K562 (cell line): ENCODE measurements around the gene TIMP1. TPM values are rescaled to one million over a fixed set of nuclear protein-coding genes. Genes with fewer than 3 reads are reported as not detected.

Experiments
- ATAC-seq: fragments of 200-7000 bp; cut with Tn5 transposase; 3 replicates; pipeline ENCODE4 v1.9.1; 2020; ENCODE audit warnings: moderate library complexity
- BruUV-seq: library from RNA; stranded (reverse); fragments of 400-500 nt; replicated peaks from 2 replicates; lab custom pipeline; 2021; lab: Mats Ljungman, UMichigan
- CTCF ChIA-PET: fragments of 300-600 bp; formaldehyde crosslinking; extraction: SDS; loops from one replicate; lab custom pipeline; 2021; ENCODE audit warnings: low intra/inter-chr PET ratio; lab: Yijun Ruan, JAX
- POLR2A ChIA-PET: fragments of 300-600, 350-650 bp; sonication (Branson Sonifier 250); formaldehyde crosslinking; extraction: SDS; loops from one replicate; lab custom pipeline; 2021; ENCODE audit warnings: antibody characterized with exemption, inconsistent platforms; lab: Yijun Ruan, JAX
- DNase-seq, 4 experiments: peaks; one replicate each; pipeline versions ENCODE4 v3.0.0 to v3.0.0-alpha.2; 2011 to 2018; ENCODE audit warnings: low spot score in 3 of 4, mixed read lengths in 3 of 4; ENCODE audit errors: extremely low read depth in 1 of 4
- FAIRE-seq: peaks from 2 replicates; lab custom pipeline; 2011; peaks lifted over from hg19 to GRCh38; lab: Jason Lieb, UNC
- H2AFZ ChIP-seq: 2 replicates; pipeline ENCODE4 v1.6.0; 2011; ENCODE audit warnings: low read depth, low read length, control low read depth, inconsistent platforms
- H3K27ac ChIP-seq: fragments of 200-600 bp; 3 replicates; pipeline ENCODE4 v1.8.0; 2011; ENCODE audit warnings: low read depth, mild to moderate bottlenecking, control low read depth, inconsistent platforms, low read length, moderate library complexity, mixed read lengths; ENCODE audit errors: extremely low read depth
- H3K27me3 ChIP-seq, 2 experiments: fragments of 300-600 bp in 1 of 2; 2 replicates in 1 of 2; 3 replicates in 1 of 2; pipeline versions ENCODE4 v1.6.0 to v1.8.0; 2011; ENCODE audit warnings: inconsistent platforms in 2 of 2, low read length in 2 of 2, mild to moderate bottlenecking in 1 of 2, mixed read lengths in 1 of 2, moderate library complexity in 1 of 2; ENCODE audit not compliant: control insufficient read depth in 2 of 2, insufficient read depth in 2 of 2
- H3K36me3 ChIP-seq: fragments of 300-600 bp; 3 replicates; pipeline ENCODE4 v1.8.0; 2011; ENCODE audit warnings: mild to moderate bottlenecking, low read length, inconsistent platforms; ENCODE audit not compliant: control insufficient read depth, insufficient read depth
- H3K4me1 ChIP-seq, 2 experiments: fragments of 200-600 bp in 1 of 2; replicated peaks in 1 of 2; 2 replicates in 1 of 2; 3 replicates in 1 of 2; pipeline versions ENCODE4 v1.5.1 to v1.8.0; 2011; ENCODE audit warnings: inconsistent platforms in 2 of 2, low read length in 2 of 2, mild to moderate bottlenecking in 1 of 2, mixed read lengths in 1 of 2, moderate library complexity in 1 of 2; ENCODE audit not compliant: control insufficient read depth in 2 of 2, insufficient read depth in 2 of 2
- H3K4me2 ChIP-seq: 2 replicates; pipeline ENCODE4 v1.6.1; 2011; ENCODE audit warnings: low read length, control low read depth, inconsistent platforms, mixed read lengths; ENCODE audit not compliant: insufficient read depth
- H3K4me3 ChIP-seq: fragments of 200-600 bp; sonication (generic), shearing (Covaris generic); 2 replicates; pipeline ENCODE4 v1.5.1; 2016; ENCODE audit warnings: control low read depth, inconsistent platforms
- H3K79me2 ChIP-seq: fragments of 200-600 bp; 3 replicates; pipeline ENCODE4 v1.8.0; 2011; ENCODE audit warnings: low read length, inconsistent platforms; ENCODE audit not compliant: control insufficient read depth, insufficient read depth
- H3K9ac ChIP-seq, 2 experiments: 2 replicates each; pipeline versions ENCODE4 v1.6.0 to v1.6.1; 2011; ENCODE audit warnings: low read depth in 2 of 2, low read length in 2 of 2, control low read depth in 1 of 2, inconsistent platforms in 1 of 2, mild to moderate bottlenecking in 1 of 2, mixed read lengths in 1 of 2; ENCODE audit not compliant: insufficient read depth in 1 of 2
- H3K9me1 ChIP-seq: one replicate; pipeline ENCODE4 v1.6.0; 2011; ENCODE audit warnings: inconsistent platforms, mild to moderate bottlenecking, low read length, moderate library complexity; ENCODE audit not compliant: control insufficient read depth, insufficient read depth
- H3K9me3 ChIP-seq: replicated peaks from 2 replicates; pipeline ENCODE4 v1.5.1; 2011; ENCODE audit warnings: low read depth, low read length, inconsistent platforms; ENCODE audit not compliant: control insufficient read depth, insufficient read depth
- H4K20me1 ChIP-seq: replicated peaks from 2 replicates; pipeline ENCODE4 v1.6.1; 2011; ENCODE audit warnings: low read length, inconsistent platforms, mixed read lengths; ENCODE audit not compliant: control insufficient read depth, insufficient read depth
- BRF1 ChIP-seq: IDR thresholded peaks from 3 replicates; pipeline ENCODE4 v1.6.1; 2011; ENCODE audit warnings: borderline replicate concordance, mild to moderate bottlenecking; ENCODE audit not compliant: insufficient read length; ENCODE audit errors: extremely low read depth
- CTCF ChIP-seq, 3 experiments: IDR thresholded peaks in 2 of 3; conservative IDR thresholded peaks in 1 of 3; 2 replicates each; pipeline ENCODE4 v1.5.1; 2011 to 2012; ENCODE audit warnings: low read length in 3 of 3, mild to moderate bottlenecking in 3 of 3, control low read depth in 2 of 3, improper control_type of control experiment in 1 of 3, inconsistent platforms in 1 of 3, low read depth in 1 of 3, mixed read lengths in 1 of 3, moderate library complexity in 1 of 3; ENCODE audit not compliant: insufficient read depth in 2 of 3
- NR4A1 ChIP-seq, 2 experiments: fragments of 250-450 bp in 1 of 2; fragments of 450-650 bp in 1 of 2; sonication (Bioruptor Pico) in 1 of 2; IDR thresholded peaks; 2 replicates each; pipeline versions ENCODE4 v1.4.0 to v1.6.1; 2016 to 2020; ENCODE audit warnings: mild to moderate bottlenecking in 2 of 2, missing compliant biosample characterization in 1 of 2, missing genetic modification characterization in 1 of 2, moderate library complexity in 1 of 2
- RAD21 ChIP-seq, 2 experiments: fragments of 250-450 bp in 1 of 2; fragments of 450-650 bp in 1 of 2; sonication (Bioruptor Pico) in 1 of 2; formaldehyde crosslinking in 1 of 2; IDR thresholded peaks in 1 of 2; conservative IDR thresholded peaks in 1 of 2; 2 replicates each; pipeline versions ENCODE4 v1.4.0 to v1.8.0; 2020 to 2022; ENCODE audit warnings: mild to moderate bottlenecking in 2 of 2, moderate library complexity in 1 of 2
- THRAP3 ChIP-seq: fragments of 450-650 bp; IDR thresholded peaks from 2 replicates; pipeline ENCODE4 v1.6.1; 2016; ENCODE audit warnings: mild to moderate bottlenecking, inconsistent platforms, borderline replicate concordance
- VEZF1 ChIP-seq: fragments of 200-800 bp; sonication (Bioruptor generic); IDR thresholded peaks from 2 replicates; pipeline ENCODE4 v1.6.1; 2017; ENCODE audit warnings: missing genetic modification characterization, missing compliant biosample characterization
- YY1 ChIP-seq, 3 experiments: IDR thresholded peaks; 2 replicates each; pipeline ENCODE4 v1.6.1; 2011; ENCODE audit warnings: low read length in 2 of 3, mild to moderate bottlenecking in 2 of 3, moderate library complexity in 2 of 3, borderline replicate concordance in 1 of 3, control low read depth in 1 of 3, low read depth in 1 of 3; ENCODE audit not compliant: insufficient read depth in 3 of 3, insufficient replicate concordance in 2 of 3, control insufficient read depth in 1 of 3, insufficient read length in 1 of 3; ENCODE audit errors: extremely low read depth in 1 of 3
- ZKSCAN8 ChIP-seq: fragments of 200-800 bp; sonication (Bioruptor generic); IDR thresholded peaks from 2 replicates; pipeline ENCODE4 v1.6.1; 2016; ENCODE audit warnings: missing genetic modification characterization, missing compliant biosample characterization
- ZNF217 ChIP-seq: sonication (generic); formaldehyde crosslinking; IDR thresholded peaks from 2 replicates; pipeline ENCODE4 v1.8.0; 2022; ENCODE audit warnings: mild to moderate bottlenecking, missing genetic modification reagents
- ZNF316 ChIP-seq: fragments of 450-650 bp; IDR thresholded peaks from 2 replicates; pipeline ENCODE4 v1.6.1; 2016
- WGBS: fragments of 100-300 bp; shearing (Covaris generic); methylation state at CpG from one replicate; pipeline ENCODE4 v1.1.6; 2016; ENCODE audit warnings: low coverage, mixed read lengths; ENCODE audit not compliant: insufficient coverage; ENCODE audit errors: missing lambda C conversion rate; 5-methylcytosine and 5-hydroxymethylcytosine counted together
- in situ Hi-C: fragments of 300-500 bp; cut with MboI; formaldehyde crosslinking; loops from 4 replicates; pipeline ENCODE4 v1.15.0; 2018; ENCODE audit warnings: inconsistent platforms, mixed read lengths
- intact Hi-C: fragments of 100-400 bp; cut with micrococcal nuclease; formaldehyde crosslinking; loops from 2 replicates; pipeline ENCODE4 v1.14.2; 2022
- polyA plus RNA-seq, 8 experiments: library from polyadenylated mRNA; depleted of rRNA in 4 of 8; stranded (reverse) in 5 of 8; unstranded in 3 of 8; fragments of >200 nt; fragmentation: Nextera tagmentation in 2 of 8; fragmentation: Illumina TruSeq in 1 of 8; extraction: Ambion mirVana in 2 of 8; extraction: Trizol in 1 of 8; gene quantifications; 2 replicates each; pipeline versions ENCODE4 v1.2.1 to v1.2.3, GENCODE V29; 2011 to 2014; ENCODE audit warnings: inconsistent platforms in 1 of 8, missing spikeins in 1 of 8
- total RNA-seq, 7 experiments: library from RNA; depleted of rRNA in 6 of 7; stranded (reverse); fragments of >200 nt in 6 of 7; fragmentation: Illumina TruSeq in 2 of 7; extraction: Trizol in 2 of 7; gene quantifications; 2 replicates each; pipeline versions ENCODE4 v1.2.1 to v1.2.3, GENCODE V29; 2011 to 2021; ENCODE audit warnings: low replicate concordance in 1 of 7

Gene TIMP1
- total and polyA plus RNA-seq, 9 of the 15 experiments (the other 6 are each of a cell fraction or from before 2014, with no cell fraction given), result 115 to 699 (median 273) TPM

DNA sequence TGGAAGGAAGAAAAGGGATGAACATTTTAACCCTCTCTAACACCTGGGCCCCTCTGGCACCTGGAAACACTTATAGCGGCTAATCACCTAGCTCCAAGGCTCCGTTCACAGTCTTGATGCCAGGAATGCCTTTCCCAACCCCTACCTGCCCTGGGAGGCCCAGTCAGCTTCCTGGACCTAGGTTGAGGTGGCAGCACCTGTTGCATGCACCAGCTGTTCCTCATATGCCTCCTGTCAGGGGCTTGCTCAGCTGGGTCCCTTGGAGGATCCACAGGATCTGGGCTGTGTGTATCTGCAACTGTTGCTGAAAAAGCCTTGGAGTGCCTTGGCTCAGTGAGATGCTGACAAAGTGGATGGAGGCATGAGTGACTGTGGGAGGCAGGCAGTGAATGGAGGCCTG, 43.1 kb downstream of the TIMP1 start:
- POLR2A ChIA-PET, result interaction anchor here (0.5 kb wide), 1 partner anchor 15 kb away, joined by 4 read pairs; no protein-coding TSS in a partner anchor
- 72% methylated on average over 2 of the region's 2 CpGs for WGBS
- peaks cover 9 to 19% of the 10 kb centered on the region in 2 experiments for H3K4me1 ChIP-seq
- DNase-seq, result no peak
- H3K27me3 ChIP-seq, result peaks cover 0 to 34% of the 10 kb centered on the region in 2 experiments; a peak in 2 of 5 replicates
- BruUV-seq, result no TSS peak
- no peak overlapping the region for H3K27ac ChIP-seq
- H3K9ac ChIP-seq, result no peak overlapping the region
- no peak for ATAC-seq
- no peak overlapping the region for H3K4me3 ChIP-seq
- no peaks in the 10 kb centered on the region for H3K9me1 ChIP-seq
- H2AFZ ChIP-seq, result no peak overlapping the region
- CTCF ChIA-PET, result no interaction called here
- no peak overlapping the region for H3K4me2 ChIP-seq
- H3K9me3 ChIP-seq, result no peaks in the 10 kb centered on the region
- intact Hi-C loops, result no loop called here
- no peaks in the 10 kb centered on the region for H3K79me2 ChIP-seq
- FAIRE-seq, result no peak
- no peaks in the 10 kb centered on the region; the same call in 1 of the 2 replicates for H4K20me1 ChIP-seq
- no peaks in the 10 kb centered on the region for H3K36me3 ChIP-seq
- TF ChIP-seq THRAP3 (no peak), BRF1 (no peak), ZNF217 (CRISPR knock-in tag) (no peak)
- in situ Hi-C loops, result no loop called here

DNA sequence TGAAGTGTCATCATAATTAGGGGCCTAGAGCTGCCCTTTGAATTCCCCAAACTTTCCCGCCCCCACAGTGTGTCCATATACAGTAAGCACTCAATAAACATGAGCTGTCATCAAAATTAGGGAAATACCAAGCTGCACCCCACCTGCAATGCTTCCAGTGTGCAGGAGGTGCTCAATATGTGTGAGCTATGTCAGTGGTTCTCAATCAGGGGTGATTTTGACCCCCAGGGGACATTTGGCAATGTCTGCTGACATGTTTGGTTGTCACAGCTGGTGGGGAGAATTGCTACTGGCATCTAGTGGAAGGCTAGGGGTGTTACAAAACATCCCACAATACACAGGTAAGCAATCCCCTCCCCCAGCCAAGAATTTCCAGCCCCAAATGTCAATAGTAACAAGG, 46.7 kb downstream of the TIMP1 start:
- ChIA-PET CTCF (no interaction called here), POLR2A (no interaction called here)
- H3K9ac ChIP-seq, result no peak overlapping the region
- H3K9me3 ChIP-seq, result no peaks in the 10 kb centered on the region
- intact Hi-C loops, result no loop called here
- no peak overlapping the region for H3K4me3 ChIP-seq
- no peak overlapping the region for H2AFZ ChIP-seq
- H3K4me2 ChIP-seq, result no peak overlapping the region
- in situ Hi-C loops, result no loop called here
- no peaks in the 10 kb centered on the region; the same call in 1 of the 2 replicates for H4K20me1 ChIP-seq
- FAIRE-seq (peak; percentile 74), ATAC-seq (peak; percentile 44), DNase-seq (peak in 1 of 4 experiments; percentile 29)
- TF ChIP-seq NR4A1 (CRISPR knock-in tag; IDR thresholded peaks at IDR 0.05) (no peak), NR4A1 (tag; IDR thresholded peaks at IDR 0.05) (no peak), RAD21 (CRISPR knock-in tag; conservative IDR thresholded peaks at IDR 0.05 in 1 of 2, IDR thresholded peaks at IDR 0.05 in 1 of 2) (peak; percentile 11 to 46; a peak in 2 of 4 replicates), ZKSCAN8 (CRISPR knock-in tag) (peak; percentile 60; the same call in 1 of the 2 replicates), YY1 (IDR thresholded peaks at IDR 0.05; ENCODE audit: borderline replicate concordance in 1 of 3, control insufficient read depth in 1 of 3, extremely low read depth in 1 of 3, insufficient read depth in 3 of 3, insufficient read length in 1 of 3, insufficient replicate concordance in 2 of 3, low read depth in 1 of 3, low read length in 2 of 3) (no peak), ZNF316 (peak; percentile 4; the same call in 1 of the 2 replicates), VEZF1 (CRISPR knock-in tag) (0 out of 2 replicates have a peak, but pooled peaks have one; percentile 20), CTCF (IDR thresholded peaks at IDR 0.05 in 2 of 3, conservative IDR thresholded peaks at IDR 0.05 in 1 of 3; ENCODE audit: insufficient read depth in 2 of 3, low read depth in 1 of 3, low read length in 3 of 3) (peak; percentile 15 to 40 (median 26); a peak in 3 of 6 replicates)
- H3K9me1 ChIP-seq, result no peaks in the 10 kb centered on the region
- H3K4me1 ChIP-seq, result peaks cover 11 to 12% of the 10 kb centered on the region in 2 experiments
- H3K27ac ChIP-seq, result no peak overlapping the region
- H3K79me2 ChIP-seq, result no peaks in the 10 kb centered on the region
- peaks cover 0 to 15% of the 10 kb centered on the region in 2 experiments; a peak in 2 of 5 replicates for H3K27me3 ChIP-seq
- 89% methylated on average over 1 of the region's 1 CpG for WGBS
- H3K36me3 ChIP-seq, result no peaks in the 10 kb centered on the region
- BruUV-seq, result no TSS peak
